ENCODE measurements around the gene CDON. TPM values are rescaled to one million over a fixed set of nuclear protein-coding genes. Genes with fewer than 3 reads are reported as not detected.

The CDON gene
- total RNA-seq, 1 experiment from 2014 or later: 17.2 TPM

GRCh38 chr11:126032375-126032774 is 30.3 kb downstream of the CDON start:
- Histone ChIP-seq H3K9ac (ENCODE audit: extremely low read depth, insufficient read length, low read length) (no peak overlapping the region), H3K79me1 (ENCODE audit: insufficient read depth, low read depth, low read length, poor library complexity, severe bottlenecking) (peaks cover 3% of the 10 kb centered on the region), H2BK20ac (ENCODE audit: low read depth, low read length, poor library complexity, severe bottlenecking) (no peak overlapping the region), H3K79me2 (ENCODE audit: insufficient read depth, low read length) (no peaks in the 10 kb centered on the region; the same call in 1 of the 2 replicates), H4K20me1 (ENCODE audit: control insufficient read depth, insufficient read depth, insufficient read length) (no peaks in the 10 kb centered on the region), H3K27me3 (ENCODE audit: insufficient read depth, low read length) (no peaks in the 10 kb centered on the region), H2AFZ (ENCODE audit: low read length) (no peak overlapping the region), H4K91ac (ENCODE audit: insufficient read length, low read depth, low read length) (no peak overlapping the region), H3T11ph (ENCODE audit: low read length) (no peak overlapping the region), H3K23ac (ENCODE audit: insufficient read length, low read depth, low read length) (no peak overlapping the region), H3K4me2 (ENCODE audit: insufficient read depth, insufficient read length, low read length) (no peak overlapping the region), H4K5ac (ENCODE audit: insufficient read length, low read depth, low read length) (no peak overlapping the region), H3K56ac (ENCODE audit: insufficient read length, low read depth, low read length) (no peak overlapping the region), H4K8ac (replicated peaks; ENCODE audit: insufficient read length, low read depth, low read length) (no peak overlapping the region), H2AK5ac (ENCODE audit: insufficient read length, low read length) (no peak overlapping the region), H2BK5ac (ENCODE audit: insufficient read length, low read length) (no peak overlapping the region), H2BK120ac (ENCODE audit: low read depth, low read length, poor library complexity, severe bottlenecking) (no peak overlapping the region), H3K4me1 (ENCODE audit: insufficient read depth, low read length) (no peaks in the 10 kb centered on the region; the same call in 1 of the 2 replicates), H3K27ac (ENCODE audit: insufficient read length, low read depth, low read length) (no peak overlapping the region), H3K14ac (ENCODE audit: insufficient read depth, low read length) (no peak overlapping the region), H3K4ac (ENCODE audit: low read depth, low read length) (no peak overlapping the region), H3K23me2 (ENCODE audit: insufficient read length, low read depth, low read length, poor library complexity, severe bottlenecking) (no peaks in the 10 kb centered on the region), H2BK15ac (ENCODE audit: low read depth, low read length) (no peak overlapping the region), H3K18ac (ENCODE audit: insufficient read length, low read depth, low read length) (no peak overlapping the region), H2BK12ac (ENCODE audit: insufficient read length, low read depth, low read length) (no peak overlapping the region), H3K9me3 (ENCODE audit: control insufficient read depth, low read depth, low read length) (no peaks in the 10 kb centered on the region)
- no peaks in the 10 kb centered on the region for H3K27me3 Mint-ChIP-seq (ENCODE audit: low read depth)
- WGBS (ENCODE audit: extremely low coverage, insufficient read length, low lambda C conversion rate): no CpG with 5 or more reads among the region's 7 CpGs
- no peaks in the 10 kb centered on the region; a peak in 1 of 5 replicates for H3K9me3 Mint-ChIP-seq
- no peak for DNase-seq
- peaks cover 0 to 4% (median 0%) of the 10 kb centered on the region in 3 experiments; a peak in 2 of 7 replicates for H3K36me3 Mint-ChIP-seq (ENCODE audit: insufficient read depth in 1 of 3, low read depth in 3 of 3)
- H3K4me3 Mint-ChIP-seq: no peak overlapping the region
- peak overlapping the region in 1 of 3 experiments; percentile 15; a peak in 3 of 7 replicates for H3K27ac Mint-ChIP-seq
- H3K4me1 Mint-ChIP-seq: peaks cover 11 to 17% of the 10 kb centered on the region in 2 experiments
- no peak for TF ChIP-seq CTCF (conservative IDR thresholded peaks at IDR 0.05)

All from H9 (cell line).